ENCODE results near the gene ABCB8. TPM values are rescaled to one million over a fixed set of nuclear protein-coding genes. Genes with fewer than 3 reads are reported as not detected.

ABCB8 gene
- total and polyA plus RNA-seq, 2 of the 8 experiments (the other 6 are each of a cell fraction or from before 2014, with no cell fraction given), result 17.7 to 27.0 TPM

GRCh38 chr7:150993511-150993910, 34.7 kb upstream of the ABCB8 start:
- DNase-seq (ENCODE audit: low read depth in 1 of 2, low spot score in 2 of 2) (no peak), FAIRE-seq (no peak)
- no peak overlapping the region for H2AFZ ChIP-seq (ENCODE audit: low read length)
- no peaks in the 10 kb centered on the region for H3K27me3 ChIP-seq (replicated peaks in 1 of 4; ENCODE audit: control insufficient read depth in 3 of 4, extremely low read depth in 1 of 4, insufficient read depth in 3 of 4, low read length in 3 of 4)
- H4K8ac ChIP-seq (ENCODE audit: extremely low read depth, insufficient read depth, low read length), result no peak overlapping the region; the same call in 1 of the 2 replicates
- TF ChIP-seq MAFK (IDR thresholded peaks at IDR 0.05; ENCODE audit: low read depth, low read length) (no peak), CREB1 (IDR thresholded peaks at IDR 0.05) (no peak), SAP30 (IDR thresholded peaks at IDR 0.05; ENCODE audit: insufficient read depth, insufficient replicate concordance, low read length) (no peak)
- 90% methylated on average over 2 of the region's 14 CpGs; no CpG with 5 or more reads in 1 of the 2 experiments for WGBS, 2 experiments (ENCODE audit: extremely low coverage in 1 of 2, insufficient coverage in 1 of 2, insufficient read length in 1 of 2, insufficient replicate concordance in 2 of 2, low coverage in 1 of 2, low lambda C conversion rate in 2 of 2, missing lambda C conversion rate in 1 of 2)
- no peaks in the 10 kb centered on the region for H4K20me1 ChIP-seq (replicated peaks in 1 of 2; ENCODE audit: control insufficient read depth in 1 of 2, insufficient read depth in 2 of 2, low read length in 2 of 2)
- ChIA-PET CTCF (ENCODE audit: partially characterized antibody) (interaction anchor here (0.6 to 7.6 kb wide), 9 partner anchors 13 to 203 kb away, joined by 3 to 142 read pairs (median 7); no protein-coding TSS in a partner anchor), POLR2A (ENCODE audit: partially characterized antibody) (interaction anchor here (1.2 to 2.0 kb wide), 3 partner anchors 13 to 95 kb away, joined by 3 to 7 read pairs (median 5); no protein-coding TSS in a partner anchor)
- H3K18ac ChIP-seq (ENCODE audit: extremely low read depth, low read length), result peak overlapping the region; percentile 65; the same call in 1 of the 2 replicates
- peaks cover 4 to 26% (median 18%) of the 10 kb centered on the region in 4 experiments for H3K4me1 ChIP-seq (replicated peaks in 1 of 4; ENCODE audit: control insufficient read depth in 3 of 4, insufficient read depth in 4 of 4, low read length in 3 of 4)
- 0 out of 4 replicates have a peak overlapping the region, but pooled peaks of 1 of the 2 experiments have one; percentile 8 for H3K4me2 ChIP-seq (ENCODE audit: insufficient read depth in 1 of 2, low read depth in 2 of 2, low read length in 2 of 2)
- H3K27ac ChIP-seq (ENCODE audit: low read depth, low read length), result no peak overlapping the region
- H3K9ac ChIP-seq (replicated peaks in 1 of 4; ENCODE audit: extremely low read depth in 1 of 4, low read depth in 3 of 4, low read length in 3 of 4), result no peak overlapping the region
- no peaks in the 10 kb centered on the region for H3K79me1 ChIP-seq (ENCODE audit: low read depth, low read length)
- no peak overlapping the region for H3K56ac ChIP-seq (replicated peaks; ENCODE audit: insufficient read length, low read depth, low read length)
- H2BK15ac ChIP-seq (ENCODE audit: low read length), result 0 out of 2 replicates have a peak overlapping the region, but pooled peaks have one; percentile 88
- H3K36me3 ChIP-seq (ENCODE audit: control insufficient read depth in 2 of 4, insufficient read depth in 4 of 4, low read length in 3 of 4), result no peaks in the 10 kb centered on the region
- H4K91ac ChIP-seq (replicated peaks; ENCODE audit: insufficient read length, low read length), result peak overlapping the region; percentile 87
- no peaks in the 10 kb centered on the region for H3K9me3 ChIP-seq (ENCODE audit: insufficient read depth in 2 of 2, low read depth in 1 of 2, low read length in 1 of 2)
- H2BK20ac ChIP-seq (ENCODE audit: low read length), result 0 out of 2 replicates have a peak overlapping the region, but pooled peaks have one; percentile 90
- peak overlapping the region; percentile 56; the same call in 1 of the 2 replicates for H2BK5ac ChIP-seq (ENCODE audit: low read depth, low read length)
- H3K14ac ChIP-seq (ENCODE audit: insufficient read length), result no peak overlapping the region
- no peaks in the 10 kb centered on the region for H3K23me2 ChIP-seq (ENCODE audit: low read depth, low read length)
- H3K4me3 ChIP-seq (ENCODE audit: extremely low read depth in 1 of 4, insufficient read depth in 2 of 4, low read depth in 3 of 4, low read length in 4 of 4), result no peak overlapping the region
- no peak overlapping the region for H2AK5ac ChIP-seq (ENCODE audit: low read depth, low read length)
- H3K79me2 ChIP-seq (ENCODE audit: control insufficient read depth in 1 of 2, insufficient read depth in 2 of 2, low read length in 2 of 2), result no peaks in the 10 kb centered on the region
- no peak overlapping the region for H4K5ac ChIP-seq (ENCODE audit: insufficient read length, low read depth, low read length)
- H3K23ac ChIP-seq (ENCODE audit: insufficient read length), result no peak overlapping the region
- 0 out of 2 replicates have a peak overlapping the region, but pooled peaks have one; percentile 77 for H2BK12ac ChIP-seq (ENCODE audit: low read depth, low read length)
- no peak overlapping the region for H3K4ac ChIP-seq (replicated peaks; ENCODE audit: insufficient read length, low read depth, low read length)
- no peak overlapping the region for H2BK120ac ChIP-seq (replicated peaks; ENCODE audit: low read depth, low read length)
